ENCODE results near the gene C1orf210.

Gene C1orf210

DNA sequence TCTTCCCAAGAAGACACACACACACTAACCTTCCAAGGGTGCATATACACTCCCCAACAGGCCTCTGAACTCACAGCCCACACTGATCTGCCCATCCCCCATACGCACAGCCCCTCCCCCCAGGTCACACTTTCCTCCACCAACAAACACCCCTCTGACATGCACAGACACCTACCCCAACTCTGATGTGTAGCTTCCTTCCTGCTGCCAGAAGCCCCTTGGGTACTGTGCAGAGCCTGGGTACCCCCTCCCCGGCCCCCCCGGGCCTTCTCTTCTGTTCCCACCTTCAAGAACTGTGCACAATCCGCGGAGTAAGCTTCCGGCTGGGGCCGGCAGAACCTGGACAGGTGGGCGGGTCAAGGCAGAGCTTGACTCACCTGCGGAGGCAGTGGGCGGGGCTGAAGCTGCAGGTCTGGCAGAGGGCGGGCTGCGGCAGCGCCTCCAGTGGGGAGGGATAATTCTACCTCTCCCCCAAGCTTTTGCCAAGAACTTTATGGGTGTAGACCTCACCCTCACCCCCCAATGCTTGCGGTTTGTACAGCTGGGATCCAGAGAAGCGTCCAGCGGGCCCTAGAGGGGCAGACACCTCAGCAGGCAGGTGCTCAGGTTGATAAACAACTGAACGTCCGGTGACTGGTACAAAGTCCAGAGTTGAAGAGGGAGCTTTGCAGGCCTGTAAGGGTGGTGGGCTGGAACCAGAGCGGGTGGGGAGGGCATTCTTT, at the start of gene C1orf210:
Gene C1orf210, minus strand, starts transcription at position 313 of the 722 bp plus-strand sequence. CDS start 2,311 bp downstream, outside the sequence.
- DNase-seq = no peak

GRCh38 chr1:43334453-43335205, 49.2 kb upstream of the C1orf210 start:
- no peak for DNase-seq

- DNase-seq = no peak
These were observed 46.3 kb upstream of the C1orf210 start for GRCh38 chr1:43331688-43332087.

DNA sequence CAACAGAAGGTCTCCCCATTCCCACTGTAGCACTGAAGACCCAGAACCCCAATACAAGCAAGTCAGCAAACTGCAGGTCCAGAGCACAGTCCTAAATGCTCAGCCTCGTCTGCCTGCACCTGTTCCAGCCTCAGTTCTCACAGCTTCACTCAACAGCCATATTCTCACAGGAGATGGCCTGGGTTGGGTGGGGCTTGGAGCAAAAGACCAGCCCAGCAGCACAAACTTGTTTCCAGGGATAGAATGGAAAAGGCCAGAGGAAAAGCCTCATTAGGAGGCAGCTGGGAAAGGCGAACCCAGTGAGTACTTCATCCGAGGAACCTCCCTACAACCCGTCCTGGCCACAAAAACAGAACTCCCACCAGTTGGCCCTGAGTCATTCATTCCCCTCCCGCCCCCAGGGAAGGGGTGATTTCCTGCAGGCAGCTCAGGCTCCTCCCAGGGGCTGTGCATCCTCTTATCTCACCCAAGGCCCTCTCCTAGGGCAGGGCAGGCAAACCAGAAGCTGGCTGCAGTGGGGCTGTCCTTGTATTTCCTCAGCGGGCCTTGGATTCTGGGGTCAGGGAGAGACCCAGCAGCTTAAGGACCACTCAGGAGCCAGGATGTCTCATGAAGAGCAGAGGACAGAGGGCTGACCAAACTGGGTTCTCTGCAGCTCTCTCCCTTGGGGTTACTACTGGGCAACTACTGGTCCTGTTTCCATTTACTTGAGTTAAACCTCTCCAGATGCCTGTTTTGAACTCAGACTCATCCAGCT, 44.8 kb upstream of the C1orf210 start:
- DNase-seq = peak; percentile 83

DNA sequence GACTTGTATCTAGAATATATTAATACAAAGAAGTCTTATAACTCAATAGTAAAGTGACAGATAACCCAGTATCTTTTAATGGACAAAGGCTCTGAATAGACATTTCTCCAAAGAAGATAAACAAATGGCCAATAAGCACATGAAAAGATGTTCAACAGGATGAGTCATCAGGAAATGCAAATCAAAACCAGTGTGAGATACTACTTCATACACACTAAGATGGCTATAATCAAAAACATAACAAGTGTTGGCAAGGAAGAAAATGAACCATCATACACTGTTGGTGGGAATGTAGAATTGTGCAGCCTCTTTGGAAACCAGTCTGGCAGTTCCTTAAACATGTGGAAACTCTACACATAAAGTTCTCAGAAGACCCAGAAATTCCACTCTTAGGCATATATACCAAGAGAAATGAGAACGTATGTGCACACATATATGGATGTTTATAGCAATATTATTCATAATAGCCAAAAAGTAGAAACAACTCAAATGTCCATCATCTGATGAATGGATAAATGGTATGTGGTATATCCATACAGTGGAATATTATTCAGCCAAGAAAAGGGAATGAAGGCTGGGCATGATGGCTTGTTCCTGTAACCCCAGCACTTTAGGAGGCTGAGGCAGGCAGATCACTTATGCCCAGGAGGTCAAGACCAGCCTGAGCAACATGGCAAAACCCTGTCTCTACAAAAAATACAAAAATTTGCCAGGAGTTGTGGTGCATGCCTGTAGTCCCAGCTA, 42.3 kb upstream of the C1orf210 start:
- DNase-seq = peak; percentile 66

- DNase-seq = no peak
These were observed 40.0 kb upstream of the C1orf210 start for GRCh38 chr1:43325381-43325780.

DNA sequence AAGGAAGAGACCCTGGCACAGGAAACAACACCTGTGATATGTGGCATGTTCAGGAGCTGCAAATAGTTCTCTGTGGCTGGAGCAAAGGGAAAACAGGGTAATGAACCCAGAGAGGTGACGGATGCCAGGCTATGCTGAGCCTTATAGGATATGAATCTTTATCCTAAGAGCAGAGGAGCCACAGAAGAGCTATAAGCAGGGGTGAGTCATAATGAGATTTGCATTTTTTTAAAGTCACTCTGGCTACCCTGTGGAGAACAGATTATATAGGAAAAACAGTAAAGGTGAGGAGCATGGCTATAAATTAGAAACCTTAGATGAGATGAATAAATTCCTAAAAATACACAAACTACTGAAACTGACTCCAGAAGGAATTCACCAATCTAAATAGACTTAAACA, 39.4 kb upstream of the C1orf210 start:
- peak; percentile 20 for DNase-seq

- no peak for DNase-seq
These were observed 37.1 kb upstream of the C1orf210 start for GRCh38 chr1:43322506-43322905.

GRCh38 chr1:43321331-43321891, 36.0 kb upstream of the C1orf210 start:
- DNase-seq = no peak

GRCh38 chr1:43319766-43320165, 34.4 kb upstream of the C1orf210 start:
- DNase-seq = no peak

DNA sequence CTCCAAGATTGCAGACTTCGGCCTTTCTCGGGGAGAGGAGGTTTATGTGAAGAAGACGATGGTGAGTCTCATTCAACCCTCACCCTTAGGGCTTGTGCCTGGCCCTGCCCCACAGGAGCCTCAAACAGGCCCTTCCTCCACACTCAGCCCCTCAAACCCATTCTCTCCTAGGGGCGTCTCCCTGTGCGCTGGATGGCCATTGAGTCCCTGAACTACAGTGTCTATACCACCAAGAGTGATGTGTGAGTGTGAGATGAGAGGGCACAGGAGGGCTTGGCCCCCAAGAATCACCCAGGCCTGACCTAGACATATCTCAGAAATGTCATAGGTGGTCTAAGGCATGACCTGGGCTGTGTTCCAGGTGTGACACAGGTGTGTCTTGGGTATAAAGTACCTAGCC, 33.9 kb upstream of the C1orf210 start:
- no peak for DNase-seq

GRCh38 chr1:43318831-43319230, 33.5 kb upstream of the C1orf210 start:
- no peak for DNase-seq

DNA sequence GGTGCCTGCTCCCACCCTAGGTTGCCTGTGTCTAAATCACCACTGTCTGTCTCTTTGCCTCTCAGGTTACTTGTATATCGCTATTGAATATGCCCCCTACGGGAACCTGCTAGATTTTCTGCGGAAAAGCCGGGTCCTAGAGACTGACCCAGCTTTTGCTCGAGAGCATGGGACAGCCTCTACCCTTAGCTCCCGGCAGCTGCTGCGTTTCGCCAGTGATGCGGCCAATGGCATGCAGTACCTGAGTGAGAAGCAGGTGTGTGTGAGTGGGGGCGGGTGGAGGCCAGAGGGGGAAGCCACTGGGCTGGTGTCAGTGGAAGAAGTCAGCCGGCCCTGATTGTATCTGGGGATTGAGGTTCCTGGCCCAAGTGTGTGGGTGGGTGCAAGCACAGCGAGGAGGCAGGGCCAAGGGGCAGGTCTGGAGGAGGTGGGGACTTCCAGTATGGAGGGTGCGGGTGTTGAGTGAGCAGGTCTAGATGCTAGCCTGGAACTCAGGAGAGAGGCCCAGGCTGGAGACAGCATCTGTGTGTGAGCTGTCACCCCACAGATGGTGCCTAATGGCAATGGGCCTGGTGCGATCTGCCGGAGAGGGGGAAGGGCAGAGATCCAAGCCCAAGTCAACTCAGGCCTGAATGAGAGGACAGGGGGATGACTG, 32.6 kb upstream of the C1orf210 start:
- DNase-seq = peak; percentile 11

DNA sequence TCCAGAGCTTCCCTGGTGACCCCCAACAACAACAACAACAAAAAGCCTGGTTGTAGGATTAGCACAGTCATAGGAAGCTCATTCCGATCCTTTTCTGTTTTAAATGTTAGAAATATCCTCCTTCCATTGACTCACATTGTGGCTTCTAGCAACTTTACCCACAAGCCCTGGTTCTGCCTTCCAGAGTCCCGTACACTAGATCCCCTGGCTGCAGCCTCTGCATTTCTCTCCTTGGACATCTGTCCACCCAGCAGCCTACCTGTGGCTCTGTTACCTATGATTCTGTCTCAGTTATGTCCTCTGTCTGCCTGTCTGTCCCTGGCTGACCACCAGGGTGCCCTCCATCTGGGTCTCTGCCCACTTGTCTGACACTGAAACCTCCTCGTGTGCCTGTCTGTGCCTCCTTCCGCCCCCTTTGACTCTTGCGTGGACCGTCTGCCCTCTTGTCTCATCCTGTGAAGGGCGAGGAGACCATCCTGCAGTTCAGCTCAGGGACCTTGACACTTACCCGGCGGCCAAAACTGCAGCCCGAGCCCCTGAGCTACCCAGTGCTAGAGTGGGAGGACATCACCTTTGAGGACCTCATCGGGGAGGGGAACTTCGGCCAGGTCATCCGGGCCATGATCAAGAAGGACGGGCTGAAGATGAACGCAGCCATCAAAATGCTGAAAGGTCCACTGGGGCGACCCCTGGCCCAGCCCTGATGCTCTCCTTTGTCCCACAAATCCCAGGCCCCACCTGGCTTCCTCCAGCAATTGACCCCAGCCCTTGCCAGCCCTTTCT, 31.5 kb upstream of the C1orf210 start:
- no peak for DNase-seq

- DNase-seq = no peak
These were observed 30.8 kb upstream of the C1orf210 start for GRCh38 chr1:43315963-43316737.

DNA sequence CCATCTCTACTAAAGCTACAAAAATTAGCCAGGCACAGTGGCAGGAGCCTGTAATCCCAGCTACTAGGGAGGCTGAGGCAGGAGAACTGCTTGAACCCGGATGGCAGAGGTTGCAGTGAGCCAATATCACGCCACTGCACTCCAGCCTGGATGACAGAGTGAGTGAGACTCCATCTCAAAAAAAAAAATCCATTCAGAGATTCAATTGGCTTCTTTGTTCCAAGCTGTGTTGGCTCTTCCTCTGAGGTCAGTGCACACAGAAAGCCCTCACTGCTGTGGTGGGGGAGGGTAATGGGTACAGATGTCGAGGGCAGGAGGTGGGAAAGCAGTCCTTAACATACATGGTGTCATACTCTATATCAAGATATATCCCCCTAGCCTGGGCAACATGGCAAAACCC, 30.1 kb upstream of the C1orf210 start:
- no peak for DNase-seq

DNA sequence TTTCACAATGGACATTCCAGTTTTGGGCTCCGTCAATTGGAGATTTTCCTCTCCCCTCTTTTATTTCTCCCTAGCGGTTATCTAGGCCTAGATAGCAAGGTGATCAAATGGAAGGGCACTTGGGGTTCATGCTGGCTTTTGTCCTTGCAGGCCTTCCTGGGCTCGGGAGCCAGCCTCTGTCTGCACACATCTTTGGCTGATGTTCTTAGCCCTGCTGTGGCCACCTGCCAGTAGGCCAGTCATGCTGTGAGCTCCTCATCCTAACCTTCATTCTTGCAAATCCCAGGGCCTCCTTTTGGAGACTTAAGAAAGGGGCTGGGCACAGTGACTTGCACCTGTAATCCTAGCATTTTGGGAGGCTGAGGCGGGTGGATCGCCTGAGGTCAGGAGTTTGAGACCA, 28.9 kb upstream of the C1orf210 start:
- no peak for DNase-seq

DNA sequence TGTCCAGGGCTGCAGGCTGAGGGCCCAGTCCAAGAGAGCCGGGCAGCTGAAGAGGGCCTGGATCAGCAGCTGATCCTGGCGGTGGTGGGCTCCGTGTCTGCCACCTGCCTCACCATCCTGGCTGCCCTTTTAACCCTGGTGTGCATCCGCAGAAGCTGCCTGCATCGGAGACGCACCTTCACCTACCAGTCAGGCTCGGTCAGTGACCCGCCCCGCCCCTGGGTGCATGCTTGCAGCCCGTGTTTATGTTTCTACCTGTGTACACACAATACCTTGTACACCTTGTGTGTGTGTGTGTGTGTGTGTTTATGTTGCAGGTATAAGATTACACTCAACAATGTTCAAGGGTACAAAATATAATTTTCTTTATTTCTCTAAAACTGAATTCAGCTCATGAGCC, 28.4 kb upstream of the C1orf210 start:
- no peak for DNase-seq

DNA sequence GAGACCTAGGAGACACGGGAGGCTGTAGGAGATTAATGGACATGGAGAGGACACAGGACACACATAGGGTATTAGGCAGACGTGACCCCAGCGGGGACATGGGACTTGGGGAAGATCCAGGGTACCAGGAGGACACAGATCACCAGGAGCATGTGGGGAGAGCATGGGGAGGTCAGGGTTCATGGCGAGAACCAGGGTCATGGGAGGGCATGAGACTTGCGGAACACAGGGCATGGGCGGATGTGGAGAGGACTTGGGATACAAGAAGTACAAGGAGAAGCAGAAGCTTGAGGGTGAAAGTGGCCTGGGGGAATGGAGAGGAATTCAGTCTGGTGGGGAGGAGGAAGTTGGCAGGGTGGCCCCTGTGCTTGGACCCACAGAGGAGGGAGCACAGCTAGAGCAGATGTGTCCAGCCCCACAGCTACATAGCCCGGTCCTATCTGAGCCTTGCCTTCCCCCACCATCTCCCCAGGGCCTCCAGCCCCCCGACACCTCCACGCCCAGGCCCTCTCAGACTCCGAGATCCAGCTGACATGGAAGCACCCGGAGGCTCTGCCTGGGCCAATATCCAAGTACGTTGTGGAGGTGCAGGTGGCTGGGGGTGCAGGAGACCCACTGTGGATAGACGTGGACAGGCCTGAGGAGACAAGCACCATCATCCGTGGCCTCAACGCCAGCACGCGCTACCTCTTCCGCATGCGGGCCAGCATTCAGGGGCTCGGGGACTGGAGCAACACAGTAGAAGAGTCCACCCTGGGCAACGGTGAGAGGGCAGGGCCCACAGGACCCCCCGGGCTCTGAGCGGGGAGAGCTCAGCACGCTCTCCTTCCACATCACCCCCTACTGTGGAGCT, 27.5 kb upstream of the C1orf210 start:
- no peak for DNase-seq
